Bone marrow (tissue), 2 donors: ENCODE results near the gene TCTN1.
A peak's percentile ranks its signal among the peaks of the same experiment; 100 is the strongest.
"Not testable (repeated sequence)": the region's sequence is repeated elsewhere in the genome, so short reads cannot be mapped to it uniquely, and the experiment has no call there.

Experiments used
- DNase-seq, 2 donors: peaks; one replicate each; lab custom pipeline; 2025; lab: John Stamatoyannopoulos, UW

Gene TCTN1

DNA sequence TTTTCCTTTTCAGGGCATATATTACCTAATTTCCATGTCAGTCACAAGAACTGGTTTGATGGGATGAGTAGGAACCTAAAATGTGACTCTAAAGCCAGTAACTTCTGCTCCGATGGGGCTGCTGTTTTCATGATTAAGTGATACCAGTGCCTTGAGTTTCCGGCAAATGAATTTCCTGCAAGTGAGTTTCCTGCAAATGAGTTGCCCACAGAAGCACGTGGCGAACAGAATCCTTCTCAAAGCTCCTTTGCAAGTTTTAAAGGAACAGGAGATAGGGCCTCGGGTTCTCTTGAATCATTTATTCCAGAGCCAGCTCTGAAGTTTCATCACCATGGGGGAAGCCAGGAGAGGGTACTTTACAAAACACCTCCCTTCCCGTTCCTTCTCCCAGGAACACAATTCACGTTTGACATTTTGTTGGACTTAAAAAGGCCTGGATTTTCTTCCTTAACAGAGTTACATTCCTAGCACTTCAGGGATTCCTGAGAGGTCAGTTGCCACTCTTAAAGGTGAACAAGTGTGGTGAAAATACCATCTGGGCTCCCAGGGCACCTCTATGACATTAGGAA lies 28.6 kb upstream of the TCTN1 start:
- DNase-seq: peak in 1 of 2 donors; percentile 71

DNA sequence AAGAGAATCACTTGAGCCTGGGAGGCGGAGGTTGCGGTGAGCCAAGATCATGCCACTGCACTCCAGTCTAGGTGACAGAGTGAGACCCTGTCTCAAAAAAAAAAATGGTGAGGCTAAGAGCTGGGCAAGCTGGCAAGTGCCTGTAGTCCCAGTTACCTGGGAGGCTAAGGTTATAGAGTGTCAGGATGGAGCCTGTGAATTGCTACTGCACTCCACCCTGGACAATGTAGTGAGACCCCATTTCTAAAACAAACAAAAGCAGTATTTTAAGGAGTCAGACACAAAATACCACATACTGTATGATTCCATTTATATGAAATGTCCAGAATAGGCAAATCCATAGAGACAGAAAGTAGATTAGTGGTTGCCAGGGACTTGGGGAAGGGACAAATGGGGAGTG lies 26.8 kb upstream of the TCTN1 start:
- DNase-seq: not testable (repeated sequence)

DNA sequence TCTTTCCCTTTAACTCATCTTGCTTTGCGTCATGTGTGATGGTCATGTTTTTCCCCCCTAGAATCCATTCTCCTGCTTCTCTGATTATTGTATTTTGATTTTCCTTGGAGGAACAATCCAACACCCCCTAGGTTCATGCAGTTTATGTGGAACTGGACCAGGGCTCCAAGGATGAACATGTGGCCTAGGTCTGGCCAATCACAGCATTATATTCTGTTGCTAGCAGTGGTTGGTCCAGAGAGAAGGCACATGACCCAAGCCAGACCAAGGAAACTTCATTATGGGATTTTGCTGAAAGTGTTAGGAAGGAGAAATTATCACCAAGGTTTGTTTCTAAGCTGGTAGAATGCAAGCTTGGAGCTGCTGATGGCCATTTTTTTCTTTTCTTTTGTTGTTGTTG lies 23.9 kb upstream of the TCTN1 start:
- DNase-seq: no peak

DNA sequence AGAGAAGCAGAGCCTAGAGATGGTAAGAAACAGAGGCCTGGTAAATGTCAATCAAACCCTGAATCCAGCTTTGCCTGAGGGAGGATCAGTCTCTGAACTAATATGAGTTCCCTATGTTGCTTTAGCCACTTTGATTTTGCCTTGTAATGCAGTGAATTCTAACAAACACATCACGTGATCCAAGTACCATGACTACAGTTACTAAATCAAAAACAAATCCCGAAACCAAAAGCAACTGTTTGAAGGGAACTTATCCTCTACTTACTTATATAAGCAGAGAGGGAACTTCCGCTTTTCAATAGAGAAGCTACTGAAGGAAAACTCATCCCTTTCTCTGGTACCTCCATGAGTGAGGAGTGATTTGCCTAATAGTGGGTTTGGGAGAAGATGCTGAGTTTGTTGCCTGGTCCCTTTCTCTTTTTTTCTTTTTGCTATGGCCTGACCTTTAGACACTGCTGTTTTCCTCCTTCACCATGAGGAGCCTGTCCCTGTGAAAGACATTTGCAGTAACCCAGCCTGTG lies 23.1 kb upstream of the TCTN1 start:
- DNase-seq: peak in 1 of 2 donors; percentile 97

- no peak for DNase-seq
These were observed 22.4 kb upstream of the TCTN1 start for GRCh38 chr12:110591451-110592051.

DNA sequence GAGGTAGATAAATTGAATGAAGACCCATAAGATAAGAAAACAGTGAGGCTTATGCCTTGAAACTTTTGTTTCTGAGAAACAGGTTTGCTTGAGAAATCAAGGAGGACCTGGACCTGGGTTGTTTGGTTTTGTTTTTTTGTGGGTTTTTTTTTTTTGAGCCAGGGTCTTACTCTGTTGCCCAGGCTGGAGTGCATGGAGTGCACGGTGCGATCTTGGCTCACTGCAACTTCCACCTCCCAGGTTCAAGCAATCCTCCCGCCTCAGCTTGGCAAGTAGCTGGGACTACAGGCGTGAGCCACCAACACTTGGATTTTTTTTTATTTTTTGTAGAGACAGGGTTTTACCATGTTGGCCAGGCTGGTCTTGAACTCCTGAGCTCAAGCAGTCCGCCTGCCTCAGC lies 21.9 kb upstream of the TCTN1 start:
- no peak for DNase-seq

- not testable (repeated sequence) for DNase-seq
These were observed 21.0 kb upstream of the TCTN1 start for GRCh38 chr12:110592919-110593318.

GRCh38 chr12:110597885-110598284 lies 16.0 kb upstream of the TCTN1 start:
- no peak for DNase-seq

DNA sequence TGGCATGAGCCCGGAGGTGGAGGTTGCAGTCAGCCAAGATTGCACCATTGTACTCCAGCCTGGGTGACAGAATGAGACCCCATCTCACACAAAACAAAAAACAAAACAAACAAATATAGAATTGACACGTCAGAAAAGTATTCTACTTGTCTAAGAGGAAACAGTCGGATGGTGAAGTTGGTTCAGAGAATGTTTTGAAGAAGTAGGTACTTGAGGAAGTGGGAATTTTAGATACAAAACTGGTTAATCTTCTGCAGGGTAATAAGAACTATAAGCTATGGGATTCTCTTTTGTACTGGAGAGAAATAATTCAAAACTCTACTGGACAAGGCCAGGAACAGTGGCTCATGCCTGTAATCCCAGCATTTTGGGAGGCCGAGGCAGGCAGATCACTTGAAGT lies 14.6 kb upstream of the TCTN1 start:
- DNase-seq: no peak

GRCh38 chr12:110600254-110600653 lies 13.7 kb upstream of the TCTN1 start:
- peak in 1 of 2 donors; percentile 40 for DNase-seq

GRCh38 chr12:110602085-110602814 lies 11.7 kb upstream of the TCTN1 start:
- peak; percentile 10 to 47 for DNase-seq

- no peak for DNase-seq
These were observed 7.7 kb upstream of the TCTN1 start for GRCh38 chr12:110606253-110606611.

DNA sequence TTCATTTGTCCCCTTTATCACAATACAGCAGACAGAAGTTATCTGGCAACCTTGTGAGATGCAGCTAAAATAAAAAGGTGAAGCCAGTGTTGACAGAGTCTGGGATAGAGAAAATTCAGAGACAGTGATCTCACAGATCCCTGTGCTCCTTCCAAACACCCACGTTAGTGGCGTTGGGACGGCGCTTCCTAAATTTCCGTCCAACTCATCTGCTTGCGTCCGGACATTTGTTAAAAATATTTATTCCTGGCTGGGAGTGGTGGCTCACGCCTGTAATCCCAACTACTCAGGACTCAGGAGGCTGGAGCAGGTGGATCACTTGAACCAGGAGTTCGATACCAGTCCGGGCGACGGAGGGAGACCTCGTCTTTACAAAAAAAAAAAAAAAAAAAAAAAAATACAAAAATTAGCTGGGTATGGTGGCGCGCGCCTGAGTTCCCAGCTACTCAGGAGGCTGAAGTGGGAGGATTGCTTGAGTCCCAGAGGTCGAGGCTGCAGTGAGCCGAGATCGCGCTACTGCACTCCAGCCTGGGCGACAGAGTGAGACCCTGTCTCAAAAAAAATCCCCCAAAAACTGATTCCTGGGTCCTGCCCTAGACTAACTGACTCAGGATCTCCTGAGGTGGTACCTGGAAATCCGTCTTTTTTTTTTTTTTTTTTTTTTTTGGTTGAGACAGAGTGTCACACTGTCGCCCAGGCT lies 708 bp upstream of the TCTN1 start:
- DNase-seq: no peak

- DNase-seq: no peak
These were observed 1.2 kb downstream of the TCTN1 start for GRCh38 chr12:110615171-110615570.

GRCh38 chr12:110616471-110617115 lies 2.7 kb downstream of the TCTN1 start:
- no peak for DNase-seq

GRCh38 chr12:110619534-110619953 lies 5.6 kb downstream of the TCTN1 start:
- DNase-seq: peak in 1 of 2 donors; percentile 14

- DNase-seq: no peak
These were observed 8.7 kb downstream of the TCTN1 start for GRCh38 chr12:110622582-110622981.

GRCh38 chr12:110627500-110628195 lies 13.7 kb downstream of the TCTN1 start:
- no peak for DNase-seq

DNA sequence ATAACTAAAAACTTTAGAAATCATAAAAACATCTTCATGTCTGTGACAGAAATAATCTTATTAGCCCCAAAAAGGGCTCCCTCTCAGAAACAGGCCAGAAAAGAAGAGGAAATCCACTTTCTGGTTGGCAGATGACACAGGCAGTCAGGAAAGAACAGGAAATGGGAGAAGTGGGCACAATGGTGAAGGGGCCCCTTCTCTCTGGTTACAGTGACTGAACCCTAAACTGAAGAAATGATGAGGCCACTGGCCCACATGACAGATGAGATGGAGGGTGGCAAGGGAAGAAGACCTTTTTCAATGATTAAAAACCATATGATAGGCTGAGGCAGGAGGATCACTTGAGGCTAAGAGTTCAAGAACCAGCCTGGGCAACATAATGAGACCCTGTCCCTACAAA lies 21.1 kb downstream of the TCTN1 start:
- DNase-seq: no peak

GRCh38 chr12:110636516-110636915 lies 22.6 kb downstream of the TCTN1 start:
- DNase-seq: no peak

DNA sequence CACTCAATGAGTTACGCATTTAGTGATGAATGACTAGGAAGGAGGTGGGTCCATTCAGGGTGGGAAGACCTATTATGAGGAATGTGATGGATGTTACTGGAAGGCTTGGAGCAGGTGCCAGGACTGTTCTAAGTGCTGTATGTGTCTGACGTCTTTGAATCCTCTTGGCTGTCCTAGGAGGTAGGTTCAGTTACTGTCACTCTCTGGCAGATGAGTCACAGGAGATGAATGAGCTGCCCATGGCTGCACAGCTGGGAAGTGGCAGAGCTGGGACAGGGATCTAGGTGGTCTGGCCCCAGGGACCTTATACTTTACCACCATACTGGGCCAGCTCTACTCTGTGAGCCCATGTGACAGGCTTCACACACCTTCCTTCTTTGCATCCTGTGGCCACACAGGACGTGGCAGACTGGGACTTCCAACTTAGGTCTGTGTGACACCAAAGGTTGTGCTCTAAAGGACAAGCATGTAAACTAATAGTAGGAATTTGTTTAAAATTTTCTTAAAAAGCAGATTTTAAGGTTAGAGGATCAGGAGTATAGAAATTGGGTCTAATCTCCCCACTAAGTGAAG lies 24.0 kb downstream of the TCTN1 start:
- no peak for DNase-seq
